ENCODE measurements around the gene SEL1L3. TPM values are rescaled to one million over a fixed set of nuclear protein-coding genes. Genes with fewer than 3 reads are reported as not detected.

Gene SEL1L3
- total RNA-seq, 1 experiment from 2014 or later = 48.3 TPM

DNA sequence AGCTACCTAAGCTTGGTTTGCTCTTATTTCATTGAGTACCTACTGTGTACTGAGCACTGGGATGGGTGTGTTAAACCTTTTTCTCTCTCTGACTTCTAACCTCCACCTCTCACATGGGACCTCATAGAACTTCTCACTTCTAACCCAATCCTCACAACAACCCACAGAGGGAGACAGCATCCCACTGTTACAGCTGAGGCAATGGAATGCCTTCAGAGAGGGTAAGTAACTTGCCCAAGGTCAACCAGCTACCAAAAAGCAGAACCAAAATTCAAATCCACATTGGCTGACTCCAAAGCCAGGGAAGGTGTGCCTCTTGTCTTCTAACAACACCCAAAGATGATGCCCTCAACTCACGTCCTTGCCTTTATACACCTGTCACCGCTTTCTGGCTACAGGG lies 5.4 kb downstream of the SEL1L3 start:
- peaks cover 31 to 32% of the 10 kb centered on the region in 2 experiments for H3K4me1 Mint-ChIP-seq
- Histone ChIP-seq H2BK15ac (ENCODE audit: low read depth, low read length) (no peak overlapping the region), H2BK120ac (ENCODE audit: low read depth, low read length, poor library complexity, severe bottlenecking) (no peak overlapping the region), H2BK12ac (ENCODE audit: insufficient read length, low read depth, low read length) (no peak overlapping the region), H3K14ac (ENCODE audit: insufficient read depth, low read length) (no peak overlapping the region), H3K27me3 (ENCODE audit: insufficient read depth, low read length) (no peaks in the 10 kb centered on the region), H3K18ac (ENCODE audit: insufficient read length, low read depth, low read length) (no peak overlapping the region), H4K20me1 (ENCODE audit: control insufficient read depth, insufficient read depth, insufficient read length) (peaks cover 2% of the 10 kb centered on the region), H3K27ac (ENCODE audit: insufficient read length, low read depth, low read length) (no peak overlapping the region), H2AK5ac (ENCODE audit: insufficient read length, low read length) (no peak overlapping the region), H3K23me2 (ENCODE audit: insufficient read length, low read depth, low read length, poor library complexity, severe bottlenecking) (peaks cover 5% of the 10 kb centered on the region), H3K4me1 (ENCODE audit: insufficient read depth, low read length) (peaks cover 8% of the 10 kb centered on the region), H3K9me3 (ENCODE audit: control insufficient read depth, low read depth, low read length) (no peaks in the 10 kb centered on the region), H3K4ac (ENCODE audit: low read depth, low read length) (no peak overlapping the region), H2AFZ (ENCODE audit: low read length) (no peak overlapping the region), H4K5ac (ENCODE audit: insufficient read length, low read depth, low read length) (no peak overlapping the region), H4K91ac (ENCODE audit: insufficient read length, low read depth, low read length) (no peak overlapping the region), H3K4me2 (ENCODE audit: insufficient read depth, insufficient read length, low read length) (no peak overlapping the region), H3K79me2 (ENCODE audit: insufficient read depth, low read length) (peaks cover 5% of the 10 kb centered on the region; the same call in 1 of the 2 replicates), H3K79me1 (ENCODE audit: insufficient read depth, low read depth, low read length, poor library complexity, severe bottlenecking) (no peaks in the 10 kb centered on the region), H3K9ac (ENCODE audit: extremely low read depth, insufficient read length, low read length) (no peak overlapping the region), H3T11ph (ENCODE audit: low read length) (no peak overlapping the region), H2BK20ac (ENCODE audit: low read depth, low read length, poor library complexity, severe bottlenecking) (no peak overlapping the region), H4K8ac (replicated peaks; ENCODE audit: insufficient read length, low read depth, low read length) (no peak overlapping the region), H3K56ac (ENCODE audit: insufficient read length, low read depth, low read length) (no peak overlapping the region), H2BK5ac (ENCODE audit: insufficient read length, low read length) (no peak overlapping the region), H3K23ac (ENCODE audit: insufficient read length, low read depth, low read length) (no peak overlapping the region)
- H3K4me3 Mint-ChIP-seq = no peak overlapping the region
- H3K36me3 Mint-ChIP-seq (ENCODE audit: insufficient read depth in 1 of 3, low read depth in 3 of 3) = peaks cover 0 to 8% (median 2%) of the 10 kb centered on the region in 3 experiments; a peak in 4 of 7 replicates
- H3K9me3 Mint-ChIP-seq = peaks cover 0 to 3% of the 10 kb centered on the region in 2 experiments; a peak in 1 of 5 replicates
- 0 out of 7 replicates have a peak overlapping the region, but pooled peaks of 1 of the 3 experiments have one; percentile 27 for H3K27ac Mint-ChIP-seq
- H3K27me3 Mint-ChIP-seq (ENCODE audit: low read depth) = no peaks in the 10 kb centered on the region; the same call in 1 of the 2 replicates
- DNase-seq = no peak
- TF ChIP-seq, protein P1, sequence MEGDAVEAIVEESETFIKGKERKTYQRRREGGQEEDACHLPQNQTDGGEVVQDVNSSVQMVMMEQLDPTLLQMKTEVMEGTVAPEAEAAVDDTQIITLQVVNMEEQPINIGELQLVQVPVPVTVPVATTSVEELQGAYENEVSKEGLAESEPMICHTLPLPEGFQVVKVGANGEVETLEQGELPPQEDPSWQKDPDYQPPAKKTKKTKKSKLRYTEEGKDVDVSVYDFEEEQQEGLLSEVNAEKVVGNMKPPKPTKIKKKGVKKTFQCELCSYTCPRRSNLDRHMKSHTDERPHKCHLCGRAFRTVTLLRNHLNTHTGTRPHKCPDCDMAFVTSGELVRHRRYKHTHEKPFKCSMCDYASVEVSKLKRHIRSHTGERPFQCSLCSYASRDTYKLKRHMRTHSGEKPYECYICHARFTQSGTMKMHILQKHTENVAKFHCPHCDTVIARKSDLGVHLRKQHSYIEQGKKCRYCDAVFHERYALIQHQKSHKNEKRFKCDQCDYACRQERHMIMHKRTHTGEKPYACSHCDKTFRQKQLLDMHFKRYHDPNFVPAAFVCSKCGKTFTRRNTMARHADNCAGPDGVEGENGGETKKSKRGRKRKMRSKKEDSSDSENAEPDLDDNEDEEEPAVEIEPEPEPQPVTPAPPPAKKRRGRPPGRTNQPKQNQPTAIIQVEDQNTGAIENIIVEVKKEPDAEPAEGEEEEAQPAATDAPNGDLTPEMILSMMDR (conservative IDR thresholded peaks at IDR 0.05) = peak; percentile 46; the same call in 2 of the 3 replicates
- no CpG with 5 or more reads among the region's 2 CpGs for WGBS (ENCODE audit: extremely low coverage, insufficient read length, low lambda C conversion rate)

Data from H9 (cell line).